Breast epithelium (tissue), 3 donors: ENCODE data around the gene PAFAH2.

ENCODE experiments used
- POLR2A ChIP-seq: fragments of 450-650 bp; IDR thresholded peaks from one replicate; pipeline ENCODE4 v1.6.1; 2016; ENCODE audit warnings: antibody characterized with exemption, mild to moderate bottlenecking, moderate library complexity
- TF ChIP-seq, protein P1 (sequence below), 3 donors: fragments of 450-650 bp; IDR thresholded peaks; one replicate each; pipeline ENCODE4 v1.5.1; 2016 to 2017; ENCODE audit warnings: antibody characterized with exemption in 3 of 3, mild to moderate bottlenecking in 3 of 3, moderate library complexity in 3 of 3

DNA sequence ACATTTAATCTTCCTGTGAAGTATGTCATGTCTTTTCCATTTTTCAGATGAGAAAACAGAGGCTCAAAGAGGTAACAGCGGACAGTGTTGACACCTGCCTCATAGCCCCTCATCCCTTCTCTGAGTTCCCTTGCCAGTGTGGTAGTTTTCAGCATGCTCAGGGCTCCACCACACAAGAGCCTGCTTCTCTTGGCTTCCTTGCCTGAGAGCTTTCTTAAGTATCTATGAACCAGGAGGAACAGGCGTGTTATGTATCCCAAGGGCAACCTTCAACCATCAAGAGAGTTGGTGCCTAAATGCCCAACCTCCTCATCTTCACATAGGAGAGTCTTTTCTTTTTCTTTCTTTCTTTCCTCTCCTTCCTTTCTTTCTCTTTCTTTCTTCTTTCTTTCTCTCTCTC, 5.9 kb upstream of the PAFAH2 start:
- TF ChIP-seq, protein P1, sequence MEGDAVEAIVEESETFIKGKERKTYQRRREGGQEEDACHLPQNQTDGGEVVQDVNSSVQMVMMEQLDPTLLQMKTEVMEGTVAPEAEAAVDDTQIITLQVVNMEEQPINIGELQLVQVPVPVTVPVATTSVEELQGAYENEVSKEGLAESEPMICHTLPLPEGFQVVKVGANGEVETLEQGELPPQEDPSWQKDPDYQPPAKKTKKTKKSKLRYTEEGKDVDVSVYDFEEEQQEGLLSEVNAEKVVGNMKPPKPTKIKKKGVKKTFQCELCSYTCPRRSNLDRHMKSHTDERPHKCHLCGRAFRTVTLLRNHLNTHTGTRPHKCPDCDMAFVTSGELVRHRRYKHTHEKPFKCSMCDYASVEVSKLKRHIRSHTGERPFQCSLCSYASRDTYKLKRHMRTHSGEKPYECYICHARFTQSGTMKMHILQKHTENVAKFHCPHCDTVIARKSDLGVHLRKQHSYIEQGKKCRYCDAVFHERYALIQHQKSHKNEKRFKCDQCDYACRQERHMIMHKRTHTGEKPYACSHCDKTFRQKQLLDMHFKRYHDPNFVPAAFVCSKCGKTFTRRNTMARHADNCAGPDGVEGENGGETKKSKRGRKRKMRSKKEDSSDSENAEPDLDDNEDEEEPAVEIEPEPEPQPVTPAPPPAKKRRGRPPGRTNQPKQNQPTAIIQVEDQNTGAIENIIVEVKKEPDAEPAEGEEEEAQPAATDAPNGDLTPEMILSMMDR (IDR thresholded peaks at IDR 0.05) = no peak
- no peak for TF ChIP-seq POLR2A
